ENCODE measurements around the gene NET1. TPM values are rescaled to one million over a fixed set of nuclear protein-coding genes. Genes with fewer than 3 reads are reported as not detected.

NET1 gene
- total RNA-seq, 2 experiments from 2014 or later, result 37.1 to 40.0 TPM

- POLR2A ChIA-PET, result interaction anchor here (1.1 kb wide), 1 partner anchor 12 kb away, joined by 3 read pairs; no protein-coding TSS in a partner anchor
- DNase-seq, result no peak
- Mint-ChIP-seq H3K36me3 (ENCODE audit: low read depth) (peaks cover 20% of the 10 kb centered on the region), H3K9me3 (peaks cover 3% of the 10 kb centered on the region), H3K27ac (no peak overlapping the region), H3K4me3 (no peak overlapping the region), H3K27me3 (no peaks in the 10 kb centered on the region), H3K4me1 (peaks cover 14% of the 10 kb centered on the region)
- CTCF ChIA-PET, result interaction anchor here (0.9 to 4.5 kb wide), 11 partner anchors 8 to 620 kb away, joined by 3 to 50 read pairs (median 7); no protein-coding TSS in a partner anchor
Measured at GRCh38 chr10:5435328-5435727, 23.0 kb downstream of the NET1 start.

GRCh38 chr10:5440206-5440605, 27.8 kb downstream of the NET1 start:
- DNase-seq, result no peak
- H3K9me3 Mint-ChIP-seq, result no peaks in the 10 kb centered on the region
- H3K4me1 Mint-ChIP-seq, result peaks cover 32% of the 10 kb centered on the region
- ChIA-PET POLR2A (no interaction called here), CTCF (interaction anchor here (0.9 to 9.6 kb wide), 5 partner anchors 17 to 608 kb away, joined by 3 to 204 read pairs (median 3); no protein-coding TSS in a partner anchor)
- H3K27ac Mint-ChIP-seq, result no peak overlapping the region
- H3K4me3 Mint-ChIP-seq, result no peak overlapping the region
- no peaks in the 10 kb centered on the region for H3K27me3 Mint-ChIP-seq
- H3K36me3 Mint-ChIP-seq (ENCODE audit: low read depth), result peaks cover 19% of the 10 kb centered on the region

- Mint-ChIP-seq H3K27ac (no peak overlapping the region), H3K4me1 (peaks cover 32% of the 10 kb centered on the region), H3K4me3 (no peak overlapping the region), H3K27me3 (no peaks in the 10 kb centered on the region), H3K9me3 (no peaks in the 10 kb centered on the region), H3K36me3 (ENCODE audit: low read depth) (peaks cover 19% of the 10 kb centered on the region)
- no peak for DNase-seq
- CTCF ChIA-PET, result interaction anchor here (0.5 to 9.6 kb wide), 10 partner anchors 18 to 609 kb away, joined by 3 to 204 read pairs (median 3); no protein-coding TSS in a partner anchor
- POLR2A ChIA-PET, result interaction anchor here (1.0 kb wide), 1 partner anchor 182 kb away, joined by 4 read pairs; no protein-coding TSS in a partner anchor
Measured at GRCh38 chr10:5441106-5441505, 28.7 kb downstream of the NET1 start.

- Mint-ChIP-seq H3K27me3 (no peaks in the 10 kb centered on the region), H3K4me3 (no peak overlapping the region), H3K9me3 (no peaks in the 10 kb centered on the region), H3K27ac (peak overlapping the region; percentile 33), H3K4me1 (peaks cover 43% of the 10 kb centered on the region), H3K36me3 (ENCODE audit: low read depth) (peaks cover 19% of the 10 kb centered on the region)
- ChIA-PET POLR2A (interaction anchor here (2.6 kb wide), 1 partner anchor 181 kb away, joined by 16 read pairs; no protein-coding TSS in a partner anchor), CTCF (interaction anchor here (0.7 to 9.6 kb wide), 15 partner anchors 9 to 670 kb away, joined by 3 to 204 read pairs (median 4); no protein-coding TSS in a partner anchor)
- peak; percentile 24 for DNase-seq
Measured at GRCh38 chr10:5442065-5442989, 30.0 kb downstream of the NET1 start.

GRCh38 chr10:5442990-5443370, 30.6 kb downstream of the NET1 start:
- H3K4me1 Mint-ChIP-seq, result peaks cover 45% of the 10 kb centered on the region
- no peaks in the 10 kb centered on the region for H3K9me3 Mint-ChIP-seq
- POLR2A ChIA-PET, result interaction anchor here (2.6 kb wide), 1 partner anchor 180 kb away, joined by 16 read pairs; no protein-coding TSS in a partner anchor

GRCh38 chr10:5443429-5443828, 31.1 kb downstream of the NET1 start:
- POLR2A ChIA-PET, result interaction anchor here (2.6 kb wide), 1 partner anchor 180 kb away, joined by 16 read pairs; no protein-coding TSS in a partner anchor
- Mint-ChIP-seq H3K27me3 (no peaks in the 10 kb centered on the region), H3K27ac (peak overlapping the region; percentile 37), H3K36me3 (ENCODE audit: low read depth) (peaks cover 16% of the 10 kb centered on the region), H3K4me1 (peaks cover 50% of the 10 kb centered on the region), H3K4me3 (no peak overlapping the region), H3K9me3 (no peaks in the 10 kb centered on the region)
- no peak for DNase-seq
- CTCF ChIA-PET, result interaction anchor here (0.5 to 9.6 kb wide), 13 partner anchors 10 to 671 kb away, joined by 3 to 204 read pairs (median 4); no protein-coding TSS in a partner anchor

More at GRCh38 chr10:5442990-5443370, 30.6 kb downstream of the NET1 start:
- Mint-ChIP-seq H3K4me3 (no peak overlapping the region), H3K36me3 (ENCODE audit: low read depth) (peaks cover 16% of the 10 kb centered on the region), H3K27me3 (no peaks in the 10 kb centered on the region), H3K27ac (peak overlapping the region; percentile 33)
- DNase-seq, result no peak
- CTCF ChIA-PET, result interaction anchor here (0.5 to 9.6 kb wide), 16 partner anchors 9 to 671 kb away, joined by 3 to 204 read pairs (median 4); no protein-coding TSS in a partner anchor

GRCh38 chr10:5445006-5445405, 32.6 kb downstream of the NET1 start:
- Mint-ChIP-seq H3K4me3 (no peak overlapping the region), H3K27ac (no peak overlapping the region), H3K9me3 (no peaks in the 10 kb centered on the region), H3K4me1 (peaks cover 61% of the 10 kb centered on the region), H3K36me3 (ENCODE audit: low read depth) (peaks cover 15% of the 10 kb centered on the region), H3K27me3 (no peaks in the 10 kb centered on the region)
- ChIA-PET CTCF (interaction anchor here (1.3 to 9.6 kb wide), 4 partner anchors 10 to 179 kb away, joined by 3 to 204 read pairs (median 20); no protein-coding TSS in a partner anchor), POLR2A (interaction anchor here (0.9 kb wide), 1 partner anchor 609 kb away, joined by 3 read pairs; no protein-coding TSS in a partner anchor)
- no peak for DNase-seq

- peak overlapping the region; percentile 69 for H3K27ac Mint-ChIP-seq
- H3K36me3 Mint-ChIP-seq (ENCODE audit: low read depth), result peaks cover 16% of the 10 kb centered on the region
Measured at GRCh38 chr10:5446390-5446926, 34.1 kb downstream of the NET1 start.

GRCh38 chr10:5447056-5447455, 34.7 kb downstream of the NET1 start:
- POLR2A ChIA-PET, result interaction anchor here (1.0 to 1.7 kb wide), 6 partner anchors 13 to 176 kb away, joined by 3 to 7 read pairs (median 4); no protein-coding TSS in a partner anchor

More at GRCh38 chr10:5446390-5446926, 34.1 kb downstream of the NET1 start:
- Mint-ChIP-seq H3K4me1 (peaks cover 62% of the 10 kb centered on the region), H3K4me3 (peak overlapping the region; percentile 73), H3K27me3 (no peaks in the 10 kb centered on the region), H3K9me3 (no peaks in the 10 kb centered on the region)
- peak; percentile 80 for DNase-seq
- POLR2A ChIA-PET, result interaction anchor here (1.0 to 1.6 kb wide), 3 partner anchors 13 to 607 kb away, joined by 3 to 5 read pairs (median 4); no protein-coding TSS in a partner anchor
- CTCF ChIA-PET, result interaction anchor here (1.2 to 9.6 kb wide), 5 partner anchors 11 to 631 kb away, joined by 3 to 204 read pairs (median 14); no protein-coding TSS in a partner anchor

GRCh38 chr10:5447611-5448071, 35.3 kb downstream of the NET1 start:
- H3K9me3 Mint-ChIP-seq, result no peaks in the 10 kb centered on the region
- H3K27me3 Mint-ChIP-seq, result no peaks in the 10 kb centered on the region
- ChIA-PET CTCF (interaction anchor here (0.8 to 9.6 kb wide), 5 partner anchors 12 to 998 kb away, joined by 3 to 204 read pairs (median 14); no protein-coding TSS in a partner anchor), POLR2A (interaction anchor here (0.6 to 1.7 kb wide), 6 partner anchors 14 to 603 kb away, joined by 3 to 7 read pairs (median 4); no protein-coding TSS in a partner anchor)
- H3K4me3 Mint-ChIP-seq, result peak overlapping the region; percentile 73
- H3K4me1 Mint-ChIP-seq, result peaks cover 56% of the 10 kb centered on the region
- H3K27ac Mint-ChIP-seq, result peak overlapping the region; percentile 76
- peak; percentile 38 for DNase-seq
- peaks cover 26% of the 10 kb centered on the region for H3K36me3 Mint-ChIP-seq (ENCODE audit: low read depth)

More at GRCh38 chr10:5447056-5447455, 34.7 kb downstream of the NET1 start:
- DNase-seq, result no peak
- Mint-ChIP-seq H3K9me3 (no peaks in the 10 kb centered on the region), H3K36me3 (ENCODE audit: low read depth) (peaks cover 20% of the 10 kb centered on the region), H3K27me3 (no peaks in the 10 kb centered on the region), H3K4me1 (peaks cover 62% of the 10 kb centered on the region), H3K27ac (peak overlapping the region; percentile 76), H3K4me3 (peak overlapping the region; percentile 73)
- CTCF ChIA-PET, result interaction anchor here (0.8 to 9.6 kb wide), 7 partner anchors 12 to 999 kb away, joined by 3 to 204 read pairs (median 3); no protein-coding TSS in a partner anchor

GRCh38 chr10:5448333-5449001, 36.1 kb downstream of the NET1 start:
- Mint-ChIP-seq H3K4me1 (peaks cover 49% of the 10 kb centered on the region), H3K27me3 (no peaks in the 10 kb centered on the region), H3K36me3 (ENCODE audit: low read depth) (peaks cover 34% of the 10 kb centered on the region), H3K4me3 (no peak overlapping the region), H3K27ac (peak overlapping the region; percentile 16), H3K9me3 (no peaks in the 10 kb centered on the region)
- no peak for DNase-seq
- POLR2A ChIA-PET, result interaction anchor here (1.0 to 1.7 kb wide), 3 partner anchors 14 to 175 kb away, joined by 3 to 7 read pairs (median 5); no protein-coding TSS in a partner anchor
- CTCF ChIA-PET, result interaction anchor here (2.8 to 9.6 kb wide), 3 partner anchors 13 to 181 kb away, joined by 14 to 204 read pairs (median 19); no protein-coding TSS in a partner anchor

Data from activated CD4-positive, alpha-beta memory T cell treated with anti-CD3 and anti-CD28 coated beads, Interleukin-2, amount 10 ng/mL, durations not matched to agents 7 days and 5 days (primary cell).